ENCODE data around the gene AXIN1. TPM values are rescaled to one million over a fixed set of nuclear protein-coding genes. Genes with fewer than 3 reads are reported as not detected.
"Not testable (repeated sequence)": the region's sequence is repeated elsewhere in the genome, so short reads cannot be mapped to it uniquely, and the experiment has no call there.

The AXIN1 gene
- polyA plus RNA-seq, 4 donors, result 24.5 to 33.6 (median 27.6) TPM

GRCh38 chr16:379961-380761 lies 27.6 kb upstream of the AXIN1 start:
- Histone ChIP-seq H3K27ac (ENCODE audit: low read depth in 1 of 3, low read length in 2 of 3) (peak overlapping the region in 2 of 3 donors; percentile 26 to 27), H3K4me3 (ENCODE audit: low read depth in 1 of 3, low read length in 3 of 3) (peak overlapping the region in 2 of 3 donors; percentile 86 to 96), H3K27me3 (ENCODE audit: control insufficient read depth in 3 of 3, insufficient read depth in 3 of 3, low read length in 3 of 3) (no peaks in the 10 kb centered on the region), H3K4me1 (ENCODE audit: control insufficient read depth in 3 of 3, insufficient read depth in 2 of 3, low read depth in 1 of 3, low read length in 2 of 3) (peaks cover 0 to 32% (median 0%) of the 10 kb centered on the region in 3 donors), H3K9me3 (ENCODE audit: control insufficient read depth in 2 of 2, insufficient read depth in 1 of 2, low read depth in 1 of 2, low read length in 1 of 2) (no peaks in the 10 kb centered on the region), H3K36me3 (ENCODE audit: control insufficient read depth in 3 of 3, insufficient read depth in 2 of 3, low read depth in 1 of 3, low read length in 3 of 3) (peaks cover 7 to 42% (median 9%) of the 10 kb centered on the region in 3 donors)
- 52 to 73% (median 56%) methylated on average over 24 to 27 of the region's 27 CpGs for WGBS, 3 donors
- DNase-seq, result no peak
- FAIRE-seq, result no peak

- WGBS, 3 donors, result 16 to 68% (median 26%) methylated on average over 15 to 16 of the region's 16 CpGs
- H3K27ac ChIP-seq (ENCODE audit: low read depth in 1 of 3, low read length in 2 of 3), result peak overlapping the region in 2 of 3 donors; percentile 26 to 27
- peaks cover 10 to 49% (median 12%) of the 10 kb centered on the region in 3 donors for H3K36me3 ChIP-seq (ENCODE audit: control insufficient read depth in 3 of 3, insufficient read depth in 2 of 3, low read depth in 1 of 3, low read length in 3 of 3)
- H3K9me3 ChIP-seq (ENCODE audit: control insufficient read depth in 2 of 2, insufficient read depth in 1 of 2, low read depth in 1 of 2, low read length in 1 of 2), result no peaks in the 10 kb centered on the region
- peaks cover 0 to 32% (median 0%) of the 10 kb centered on the region in 3 donors for H3K4me1 ChIP-seq (ENCODE audit: control insufficient read depth in 3 of 3, insufficient read depth in 2 of 3, low read depth in 1 of 3, low read length in 2 of 3)
- H3K4me3 ChIP-seq (ENCODE audit: low read depth in 1 of 3, low read length in 3 of 3), result peak overlapping the region in 2 of 3 donors; percentile 1 to 3
- DNase-seq (peak; percentile 87 to 88), FAIRE-seq (no peak)
- H3K27me3 ChIP-seq (ENCODE audit: control insufficient read depth in 3 of 3, insufficient read depth in 3 of 3, low read length in 3 of 3), result no peaks in the 10 kb centered on the region
Measured at GRCh38 chr16:379183-379960, 26.8 kb upstream of the AXIN1 start.

DNA sequence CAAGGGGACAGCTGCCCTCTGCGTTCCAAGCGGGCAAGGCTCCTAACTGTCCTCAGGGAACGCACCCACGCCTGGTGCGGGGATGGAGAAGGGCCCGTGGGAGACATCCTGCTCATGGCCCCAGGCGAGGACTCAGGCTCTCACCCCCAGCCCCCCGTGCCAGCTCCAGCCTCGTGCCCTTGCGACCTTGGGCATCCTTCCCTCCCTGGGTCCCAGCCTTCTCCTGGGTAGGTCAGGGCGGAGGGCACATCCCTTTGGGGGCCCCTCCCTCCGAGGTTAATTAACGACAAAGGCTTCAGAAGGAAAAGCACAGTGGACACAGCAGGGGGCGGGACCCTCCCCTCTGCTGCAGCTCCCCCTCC lies 26.3 kb upstream of the AXIN1 start:
- no peak for DNase-seq

DNA sequence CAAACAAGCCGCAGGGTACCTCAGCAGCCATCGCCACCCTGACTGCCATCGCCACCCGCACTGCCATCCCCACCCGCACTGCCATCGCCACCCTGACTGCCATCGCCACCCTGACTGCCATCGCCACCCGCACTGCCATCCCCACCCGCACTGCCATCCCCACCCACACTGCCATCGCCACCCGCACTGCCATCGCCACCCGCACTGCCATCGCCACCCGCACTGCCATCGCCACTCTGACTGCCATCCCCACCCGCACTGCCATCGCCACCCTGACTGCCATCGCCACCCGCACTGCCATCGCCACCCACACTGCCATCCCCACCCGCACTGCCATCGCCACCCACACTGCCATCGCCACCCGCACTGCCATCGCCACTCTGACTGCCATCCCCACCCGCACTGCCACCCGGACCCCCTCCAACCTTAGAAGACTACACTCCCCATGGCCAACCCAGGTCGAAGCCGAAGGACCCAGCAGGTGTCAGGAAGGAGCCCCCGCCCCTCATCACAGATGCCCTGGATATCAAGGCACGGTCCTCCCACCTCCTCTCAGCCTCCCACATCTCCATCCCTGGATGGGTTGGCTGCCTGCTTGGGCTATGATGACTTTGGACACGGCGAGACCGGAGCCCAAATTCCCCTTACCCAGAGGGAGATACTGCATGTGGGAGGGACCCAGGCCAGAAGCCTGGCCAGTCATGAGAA lies 25.7 kb upstream of the AXIN1 start:
- peaks cover 0 to 22% (median 0%) of the 10 kb centered on the region in 3 donors for H3K4me1 ChIP-seq (ENCODE audit: control insufficient read depth in 3 of 3, insufficient read depth in 2 of 3, low read depth in 1 of 3, low read length in 2 of 3)
- not testable (repeated sequence) for FAIRE-seq; H3K9me3 ChIP-seq (ENCODE audit: control insufficient read depth in 2 of 2, insufficient read depth in 1 of 2, low read depth in 1 of 2, low read length in 1 of 2); H3K27me3 ChIP-seq (ENCODE audit: control insufficient read depth in 3 of 3, insufficient read depth in 3 of 3, low read length in 3 of 3); H3K4me3 ChIP-seq (ENCODE audit: low read depth in 1 of 3, low read length in 3 of 3); DNase-seq; H3K27ac ChIP-seq (ENCODE audit: low read depth in 1 of 3, low read length in 2 of 3)
- 90 to 92% (median 91%) methylated on average over 36 of the region's 36 CpGs for WGBS, 3 donors
- peaks cover 12 to 54% (median 16%) of the 10 kb centered on the region in 3 donors for H3K36me3 ChIP-seq (ENCODE audit: control insufficient read depth in 3 of 3, insufficient read depth in 2 of 3, low read depth in 1 of 3, low read length in 3 of 3)

More for the DNA sequence above, 26.3 kb upstream of the AXIN1 start:
- peaks cover 0 to 27% (median 0%) of the 10 kb centered on the region in 3 donors for H3K4me1 ChIP-seq (ENCODE audit: control insufficient read depth in 3 of 3, insufficient read depth in 2 of 3, low read depth in 1 of 3, low read length in 2 of 3)
- no peak overlapping the region for H3K4me3 ChIP-seq (ENCODE audit: low read depth in 1 of 3, low read length in 3 of 3)
- no peak for FAIRE-seq
- H3K36me3 ChIP-seq (ENCODE audit: control insufficient read depth in 3 of 3, insufficient read depth in 2 of 3, low read depth in 1 of 3, low read length in 3 of 3), result peaks cover 12 to 50% (median 13%) of the 10 kb centered on the region in 3 donors
- 40 to 73% (median 49%) methylated on average over 9 to 14 of the region's 14 CpGs for WGBS, 3 donors
- H3K27ac ChIP-seq (ENCODE audit: low read depth in 1 of 3, low read length in 2 of 3), result no peak overlapping the region
- no peaks in the 10 kb centered on the region for H3K9me3 ChIP-seq (ENCODE audit: control insufficient read depth in 2 of 2, insufficient read depth in 1 of 2, low read depth in 1 of 2, low read length in 1 of 2)
- no peaks in the 10 kb centered on the region for H3K27me3 ChIP-seq (ENCODE audit: control insufficient read depth in 3 of 3, insufficient read depth in 3 of 3, low read length in 3 of 3)

DNA sequence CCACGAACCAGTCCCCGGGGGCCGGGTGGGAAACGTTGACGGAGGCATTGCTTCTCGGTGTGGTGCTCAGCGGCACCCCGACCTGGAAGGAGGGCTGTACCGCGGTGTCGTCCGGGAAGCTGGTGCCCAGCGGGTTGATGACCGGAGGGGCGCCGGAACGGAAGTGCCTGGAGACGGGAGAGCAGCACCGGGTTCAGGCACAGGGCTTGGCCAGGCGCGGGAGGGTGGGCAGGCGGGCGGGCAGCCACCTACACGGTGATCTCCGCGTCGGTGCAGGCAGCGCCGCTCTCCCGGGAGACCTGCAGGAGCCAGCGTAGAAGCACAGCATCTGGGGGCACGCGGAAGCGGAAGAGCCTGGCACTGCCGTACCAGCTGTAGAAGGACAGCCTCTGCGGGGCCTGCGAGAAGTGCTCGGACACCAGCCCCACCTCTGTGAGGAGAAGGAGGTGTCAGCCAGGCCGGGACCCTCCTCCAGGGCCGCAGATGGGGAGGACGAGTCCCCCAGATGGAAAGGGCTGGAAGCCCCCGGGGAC lies 25.0 kb upstream of the AXIN1 start:
- Histone ChIP-seq H3K27ac (ENCODE audit: low read depth in 1 of 3, low read length in 2 of 3) (no peak overlapping the region), H3K4me1 (ENCODE audit: control insufficient read depth in 3 of 3, insufficient read depth in 2 of 3, low read depth in 1 of 3, low read length in 2 of 3) (peaks cover 0 to 20% (median 0%) of the 10 kb centered on the region in 3 donors), H3K36me3 (ENCODE audit: control insufficient read depth in 3 of 3, insufficient read depth in 2 of 3, low read depth in 1 of 3, low read length in 3 of 3) (peaks cover 12 to 62% (median 19%) of the 10 kb centered on the region in 3 donors), H3K9me3 (ENCODE audit: control insufficient read depth in 2 of 2, insufficient read depth in 1 of 2, low read depth in 1 of 2, low read length in 1 of 2) (no peaks in the 10 kb centered on the region), H3K4me3 (ENCODE audit: low read depth in 1 of 3, low read length in 3 of 3) (no peak overlapping the region), H3K27me3 (ENCODE audit: control insufficient read depth in 3 of 3, insufficient read depth in 3 of 3, low read length in 3 of 3) (no peaks in the 10 kb centered on the region)
- 90 to 94% (median 92%) methylated on average over 41 to 42 of the region's 42 CpGs for WGBS, 3 donors
- no peak for DNase-seq
- no peak for FAIRE-seq

GRCh38 chr16:376817-377418 lies 24.4 kb upstream of the AXIN1 start:
- 91 to 93% (median 93%) methylated on average over 26 of the region's 26 CpGs for WGBS, 3 donors
- FAIRE-seq, result no peak
- DNase-seq, result no peak
- Histone ChIP-seq H3K36me3 (ENCODE audit: control insufficient read depth in 3 of 3, insufficient read depth in 2 of 3, low read depth in 1 of 3, low read length in 3 of 3) (peaks cover 12 to 68% (median 23%) of the 10 kb centered on the region in 3 donors), H3K9me3 (ENCODE audit: control insufficient read depth in 2 of 2, insufficient read depth in 1 of 2, low read depth in 1 of 2, low read length in 1 of 2) (no peaks in the 10 kb centered on the region), H3K27ac (ENCODE audit: low read depth in 1 of 3, low read length in 2 of 3) (no peak overlapping the region), H3K4me1 (ENCODE audit: control insufficient read depth in 3 of 3, insufficient read depth in 2 of 3, low read depth in 1 of 3, low read length in 2 of 3) (peaks cover 0 to 20% (median 0%) of the 10 kb centered on the region in 3 donors), H3K27me3 (ENCODE audit: control insufficient read depth in 3 of 3, insufficient read depth in 3 of 3, low read length in 3 of 3) (no peaks in the 10 kb centered on the region), H3K4me3 (ENCODE audit: low read depth in 1 of 3, low read length in 3 of 3) (no peak overlapping the region)

DNA sequence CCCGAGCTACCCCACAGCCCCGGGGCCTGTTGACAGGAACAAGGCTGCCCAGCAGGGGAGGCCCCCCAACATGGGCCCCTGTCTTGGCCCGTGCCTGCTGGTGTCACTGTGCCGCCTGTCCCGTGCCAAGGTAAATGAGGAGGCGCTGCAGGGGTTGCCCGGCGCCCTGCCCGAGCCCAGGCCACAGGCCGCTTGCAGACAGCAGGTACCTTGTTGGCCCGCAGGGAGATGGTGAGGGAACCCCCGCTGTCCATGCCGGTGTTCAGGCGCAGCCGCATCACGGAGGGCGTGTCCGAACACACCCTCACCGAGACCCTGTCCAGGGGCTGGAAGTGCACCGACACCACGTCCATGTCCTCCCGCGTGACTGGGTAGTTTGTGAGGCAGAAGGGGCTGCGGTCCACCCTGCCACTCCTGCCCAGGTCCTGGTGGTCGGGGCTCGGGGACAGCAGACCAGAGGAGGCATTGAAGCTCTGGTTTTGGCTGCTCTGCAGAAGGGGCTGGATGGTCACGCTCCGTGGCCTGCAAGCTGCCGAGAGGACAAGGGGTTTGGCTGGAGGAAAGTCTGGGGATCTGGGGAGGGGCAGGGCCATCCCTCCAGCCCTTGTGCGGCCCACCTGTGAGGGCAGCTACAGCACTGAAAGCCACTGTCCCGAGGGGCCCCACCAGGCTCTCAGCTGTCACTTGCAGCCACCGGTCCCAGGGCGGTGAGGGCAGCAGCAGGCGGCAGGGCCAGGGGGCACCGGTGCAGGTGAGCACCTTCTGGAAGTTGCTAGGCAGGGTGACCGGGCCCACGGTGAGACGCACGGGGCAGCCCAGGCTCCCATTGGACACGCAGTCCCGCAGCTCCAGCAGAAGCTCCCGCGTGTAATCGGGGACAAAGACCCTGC lies 23.6 kb upstream of the AXIN1 start:
- FAIRE-seq (no peak), DNase-seq (no peak)
- 94 to 96% (median 94%) methylated on average over 38 to 44 of the region's 44 CpGs for whole genome bisulfite sequencing, 3 donors
- Histone ChIP-seq H3K9me3 (ENCODE audit: control insufficient read depth in 2 of 2, insufficient read depth in 1 of 2, low read depth in 1 of 2, low read length in 1 of 2) (no peaks in the 10 kb centered on the region), H3K4me3 (ENCODE audit: low read depth in 1 of 3, low read length in 3 of 3) (no peak overlapping the region), H3K4me1 (ENCODE audit: control insufficient read depth in 3 of 3, insufficient read depth in 2 of 3, low read depth in 1 of 3, low read length in 2 of 3) (peaks cover 0 to 20% (median 0%) of the 10 kb centered on the region in 3 donors), H3K27ac (ENCODE audit: low read depth in 1 of 3, low read length in 2 of 3) (no peak overlapping the region), H3K36me3 (ENCODE audit: control insufficient read depth in 3 of 3, insufficient read depth in 2 of 3, low read depth in 1 of 3, low read length in 3 of 3) (peaks cover 12 to 75% (median 23%) of the 10 kb centered on the region in 3 donors), H3K27me3 (ENCODE audit: control insufficient read depth in 3 of 3, insufficient read depth in 3 of 3, low read length in 3 of 3) (no peaks in the 10 kb centered on the region)
